ENCODE measurements around the gene COL6A1.
A peak's percentile ranks its signal among the peaks of the same experiment; 100 is the strongest.

The COL6A1 gene, protein sequence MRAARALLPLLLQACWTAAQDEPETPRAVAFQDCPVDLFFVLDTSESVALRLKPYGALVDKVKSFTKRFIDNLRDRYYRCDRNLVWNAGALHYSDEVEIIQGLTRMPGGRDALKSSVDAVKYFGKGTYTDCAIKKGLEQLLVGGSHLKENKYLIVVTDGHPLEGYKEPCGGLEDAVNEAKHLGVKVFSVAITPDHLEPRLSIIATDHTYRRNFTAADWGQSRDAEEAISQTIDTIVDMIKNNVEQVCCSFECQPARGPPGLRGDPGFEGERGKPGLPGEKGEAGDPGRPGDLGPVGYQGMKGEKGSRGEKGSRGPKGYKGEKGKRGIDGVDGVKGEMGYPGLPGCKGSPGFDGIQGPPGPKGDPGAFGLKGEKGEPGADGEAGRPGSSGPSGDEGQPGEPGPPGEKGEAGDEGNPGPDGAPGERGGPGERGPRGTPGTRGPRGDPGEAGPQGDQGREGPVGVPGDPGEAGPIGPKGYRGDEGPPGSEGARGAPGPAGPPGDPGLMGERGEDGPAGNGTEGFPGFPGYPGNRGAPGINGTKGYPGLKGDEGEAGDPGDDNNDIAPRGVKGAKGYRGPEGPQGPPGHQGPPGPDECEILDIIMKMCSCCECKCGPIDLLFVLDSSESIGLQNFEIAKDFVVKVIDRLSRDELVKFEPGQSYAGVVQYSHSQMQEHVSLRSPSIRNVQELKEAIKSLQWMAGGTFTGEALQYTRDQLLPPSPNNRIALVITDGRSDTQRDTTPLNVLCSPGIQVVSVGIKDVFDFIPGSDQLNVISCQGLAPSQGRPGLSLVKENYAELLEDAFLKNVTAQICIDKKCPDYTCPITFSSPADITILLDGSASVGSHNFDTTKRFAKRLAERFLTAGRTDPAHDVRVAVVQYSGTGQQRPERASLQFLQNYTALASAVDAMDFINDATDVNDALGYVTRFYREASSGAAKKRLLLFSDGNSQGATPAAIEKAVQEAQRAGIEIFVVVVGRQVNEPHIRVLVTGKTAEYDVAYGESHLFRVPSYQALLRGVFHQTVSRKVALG

DNA sequence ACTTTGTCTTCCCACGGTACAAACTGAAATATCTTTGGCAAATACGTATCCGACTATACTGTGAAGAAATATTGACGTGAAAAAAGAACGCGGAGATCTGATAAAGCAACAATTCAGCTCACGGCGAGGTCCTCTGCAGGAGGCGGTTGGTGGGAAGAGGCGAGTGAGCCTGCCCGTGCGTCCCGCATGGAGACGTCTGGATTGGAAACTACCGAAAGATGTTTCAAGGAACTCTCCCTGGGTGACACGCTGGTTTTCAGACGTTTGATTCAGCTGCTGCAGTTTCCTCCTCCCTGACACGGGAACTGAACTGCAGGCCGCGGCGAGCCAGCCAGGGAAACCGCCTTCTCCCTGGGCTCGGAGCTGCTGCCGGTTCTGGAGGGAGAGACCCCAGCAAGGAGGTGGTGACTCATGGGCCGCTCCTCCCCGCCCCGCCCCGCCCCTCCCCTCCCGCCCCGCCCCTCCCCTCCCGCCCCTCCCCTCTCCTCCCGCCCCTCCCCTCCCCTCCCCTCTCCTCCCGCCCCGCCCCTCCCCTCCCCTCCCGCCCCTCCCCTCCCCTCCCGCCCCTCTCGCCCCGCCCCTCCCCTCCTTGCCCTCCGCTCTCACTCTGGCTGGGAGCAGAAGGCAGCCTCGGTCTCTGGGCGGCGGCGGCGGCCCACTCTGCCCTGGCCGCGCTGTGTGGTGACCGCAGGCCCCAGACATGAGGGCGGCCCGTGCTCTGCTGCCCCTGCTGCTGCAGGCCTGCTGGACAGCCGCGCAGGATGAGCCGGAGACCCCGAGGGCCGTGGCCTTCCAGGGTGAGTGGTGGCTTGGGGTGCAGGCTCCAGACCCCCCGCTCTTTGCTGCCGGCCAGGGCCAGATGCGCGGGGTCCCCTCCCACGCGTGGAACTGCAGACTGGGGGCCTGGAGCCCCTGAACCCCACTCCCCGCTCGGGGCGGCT lies at the start of gene COL6A1:
COL6A1 (plus strand) TSS at position 620 of the 941 bp plus-strand sequence; CDS start at position 701, 81 bp downstream.
- peak; percentile 71 for DNase-seq

DNA sequence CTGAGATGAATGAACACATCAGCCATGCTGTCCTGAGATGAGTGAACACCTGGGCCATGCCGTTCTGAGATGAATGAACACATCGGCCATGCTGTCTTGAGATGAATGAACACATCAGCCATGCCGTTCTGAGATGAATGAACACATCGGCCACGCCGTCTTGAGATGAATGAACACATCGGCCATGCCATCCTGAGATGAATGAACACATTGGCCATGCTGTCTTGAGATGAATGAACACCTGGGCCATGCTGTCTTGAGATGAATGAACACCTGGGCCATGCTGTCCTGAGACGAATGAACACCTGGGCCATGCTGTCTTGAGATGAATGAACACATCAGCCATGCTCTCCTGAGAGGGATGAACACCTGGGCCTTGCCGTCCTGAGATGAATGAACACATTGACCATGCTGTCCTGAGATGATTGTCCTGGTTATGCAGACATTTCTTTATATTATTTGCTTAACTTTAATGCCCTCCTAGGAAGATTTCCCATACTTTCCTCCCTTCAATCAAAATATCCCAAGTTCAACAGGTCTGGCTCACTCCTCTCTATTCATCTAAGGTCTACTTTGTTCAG lies 48.6 kb upstream of the COL6A1 start:
- no peak for DNase-seq

DNA sequence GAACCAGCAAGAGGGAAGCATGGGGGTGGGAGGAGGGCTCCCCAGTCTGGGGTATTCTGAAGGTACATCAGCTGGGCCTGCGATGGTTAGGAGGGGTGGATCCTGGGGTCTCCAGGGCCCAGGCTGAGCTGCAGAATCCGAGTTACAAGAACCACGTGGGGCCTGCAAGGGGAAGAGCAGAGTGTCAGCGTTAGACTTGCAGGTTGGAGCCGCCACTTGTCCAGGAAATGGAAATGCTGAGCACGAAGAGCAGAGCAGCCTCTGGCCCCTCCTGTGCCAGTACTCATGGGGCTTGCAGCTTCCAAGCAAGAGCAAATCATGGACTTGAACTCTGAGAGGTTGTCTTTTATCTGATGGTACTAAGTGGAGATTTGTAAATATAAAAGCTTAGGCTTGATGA lies 47.5 kb upstream of the COL6A1 start:
- DNase-seq = no peak

DNA sequence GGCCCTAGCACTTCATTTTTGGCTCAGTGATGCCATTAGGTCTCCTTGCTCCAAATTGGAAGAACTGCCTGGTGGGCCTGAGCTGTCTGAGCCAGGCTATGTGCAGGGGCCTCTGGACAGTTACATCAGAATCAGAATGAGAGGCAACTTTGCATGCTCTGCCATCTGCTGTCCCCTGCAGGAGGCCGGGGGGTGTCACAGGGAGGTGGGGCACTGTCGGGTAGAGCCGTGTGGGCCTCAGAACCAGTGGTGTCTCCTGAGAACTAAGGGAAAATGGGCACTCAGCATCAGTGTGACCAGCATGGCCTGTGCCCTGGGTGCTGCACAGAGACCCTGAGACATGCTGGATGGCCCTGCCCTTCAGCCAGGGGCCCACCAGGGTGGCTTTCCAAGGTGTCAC lies 47.0 kb upstream of the COL6A1 start:
- DNase-seq = no peak

DNA sequence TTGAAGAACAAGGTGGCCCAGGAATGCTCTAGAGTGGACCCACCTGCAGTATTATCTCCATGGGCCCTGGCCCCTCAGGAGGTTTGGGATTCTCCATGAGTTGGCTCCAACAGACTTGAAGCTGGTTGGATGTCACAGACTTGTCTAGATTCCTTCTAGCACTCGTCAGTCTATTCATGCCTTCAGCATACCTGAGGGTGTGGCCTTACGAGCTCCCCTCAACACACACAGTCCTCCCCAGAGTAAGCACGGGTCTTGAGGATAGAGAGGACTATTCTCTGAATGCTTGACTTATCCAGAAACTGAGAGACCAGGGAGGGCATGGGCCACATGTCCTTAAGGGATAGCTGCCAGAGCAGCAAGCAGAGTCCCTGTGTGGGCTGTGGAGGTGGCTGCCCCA lies 45.9 kb upstream of the COL6A1 start:
- DNase-seq = peak; percentile 7

DNA sequence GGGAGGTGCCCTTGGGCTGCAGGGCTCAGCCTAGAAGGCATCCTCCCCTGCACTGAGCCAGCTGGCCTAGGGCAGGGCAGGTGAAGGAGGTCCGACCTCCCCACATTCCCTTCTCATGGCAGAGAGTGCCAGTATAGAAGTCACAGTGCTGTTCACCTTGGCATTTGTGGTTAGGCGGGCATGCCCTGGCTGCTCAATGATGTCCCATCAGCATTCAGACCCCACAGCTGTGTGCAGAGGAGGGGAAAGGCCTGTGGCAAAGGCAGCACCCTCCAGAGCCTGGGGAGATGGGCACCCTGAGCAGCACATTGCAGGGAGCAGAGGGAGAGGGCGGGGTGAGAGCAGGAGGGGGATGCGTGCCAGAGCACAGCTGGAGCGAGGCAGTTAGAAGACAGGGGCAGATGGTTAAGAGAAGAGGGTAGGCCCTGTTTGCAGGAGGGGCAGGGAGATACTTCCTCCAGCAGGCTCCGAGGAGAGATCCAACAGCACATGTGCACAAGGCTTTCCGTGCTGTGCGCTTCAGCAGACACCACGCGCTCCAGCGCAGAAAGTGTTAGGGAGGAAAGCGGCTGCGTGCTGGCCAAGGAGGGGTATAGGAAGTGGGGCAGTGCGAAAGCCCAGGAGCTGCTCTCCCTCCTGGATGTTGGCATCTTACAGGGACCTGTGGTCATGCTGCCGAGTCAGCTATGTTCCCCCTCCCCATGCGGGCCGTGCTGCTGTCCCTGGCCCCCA lies 43.7 kb upstream of the COL6A1 start:
- no peak for DNase-seq

DNA sequence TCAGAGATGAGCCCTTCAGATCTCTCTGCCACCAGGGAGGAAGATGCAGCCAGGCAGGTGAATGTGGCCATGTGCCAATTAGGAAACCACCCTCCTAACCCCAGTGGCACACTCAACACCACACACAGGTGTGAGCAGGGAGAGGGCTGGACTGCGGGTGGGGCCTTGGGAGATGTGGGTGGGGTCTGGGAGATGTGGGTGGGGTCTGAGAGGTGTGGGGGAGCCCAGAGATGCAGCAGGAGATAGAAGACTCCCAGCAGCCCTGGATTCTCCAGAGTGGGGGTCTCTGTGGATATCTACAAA lies 43.2 kb upstream of the COL6A1 start:
- DNase-seq = no peak

DNA sequence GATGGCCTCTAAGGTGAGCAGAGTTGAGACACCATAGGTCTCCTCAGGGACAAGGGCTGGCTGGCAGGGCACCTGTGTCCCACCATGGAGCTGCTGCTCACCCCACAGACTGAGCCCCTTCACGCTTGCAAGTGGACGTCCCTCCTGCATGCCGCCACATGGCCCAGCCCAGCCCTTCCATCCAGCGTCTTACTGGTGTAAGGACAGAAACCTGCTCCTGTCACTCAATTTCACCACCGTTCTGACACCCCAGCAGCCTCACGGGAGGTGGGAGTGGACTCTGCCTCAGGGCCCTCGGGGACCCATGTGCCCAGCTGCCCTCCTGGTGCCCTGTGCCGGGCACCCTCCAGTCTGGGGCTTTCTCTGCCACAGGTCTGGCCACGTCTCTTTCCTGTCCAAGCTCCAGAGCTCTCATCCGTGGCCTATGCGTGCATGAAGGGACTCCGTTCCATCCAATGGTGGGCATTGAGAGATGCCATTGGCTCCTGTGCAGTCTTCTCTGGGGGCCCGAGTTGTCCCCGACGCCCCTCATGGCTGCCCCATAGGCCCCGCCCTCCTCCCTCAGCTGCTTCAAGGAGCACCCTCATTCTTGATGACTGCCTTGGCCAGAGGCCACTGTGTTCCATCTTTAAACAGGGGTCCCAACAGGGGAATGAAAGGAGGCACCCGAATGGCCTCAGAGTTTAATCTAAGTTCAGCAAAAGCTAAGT lies 42.6 kb upstream of the COL6A1 start:
- no peak for DNase-seq

DNA sequence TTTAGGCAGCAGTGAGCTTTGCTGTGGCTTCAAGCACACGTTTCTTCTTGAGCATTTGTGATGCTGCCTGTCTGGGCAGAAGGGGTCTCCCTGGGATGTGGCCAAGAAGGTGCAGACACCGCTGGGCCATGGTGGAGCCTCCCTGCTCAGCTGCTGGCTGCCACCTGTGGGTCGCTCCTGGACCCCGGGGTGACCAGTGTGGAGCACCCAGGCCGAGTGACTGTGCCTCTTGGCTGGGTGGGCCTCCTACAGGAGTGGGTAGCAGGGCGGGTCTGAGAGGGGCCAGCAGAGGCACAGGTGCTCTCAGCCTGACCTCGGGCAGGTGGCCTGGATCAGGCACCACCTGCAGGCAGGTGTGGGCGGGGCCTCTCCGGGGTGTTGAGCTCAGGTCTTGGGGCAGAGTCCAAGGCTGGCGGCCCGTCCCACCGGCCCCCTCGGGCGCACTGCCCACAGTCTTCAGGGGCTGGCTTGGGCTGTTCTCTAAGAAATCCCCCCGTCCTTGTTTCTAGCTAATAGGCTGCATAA lies 42.0 kb upstream of the COL6A1 start:
- no peak for DNase-seq

DNA sequence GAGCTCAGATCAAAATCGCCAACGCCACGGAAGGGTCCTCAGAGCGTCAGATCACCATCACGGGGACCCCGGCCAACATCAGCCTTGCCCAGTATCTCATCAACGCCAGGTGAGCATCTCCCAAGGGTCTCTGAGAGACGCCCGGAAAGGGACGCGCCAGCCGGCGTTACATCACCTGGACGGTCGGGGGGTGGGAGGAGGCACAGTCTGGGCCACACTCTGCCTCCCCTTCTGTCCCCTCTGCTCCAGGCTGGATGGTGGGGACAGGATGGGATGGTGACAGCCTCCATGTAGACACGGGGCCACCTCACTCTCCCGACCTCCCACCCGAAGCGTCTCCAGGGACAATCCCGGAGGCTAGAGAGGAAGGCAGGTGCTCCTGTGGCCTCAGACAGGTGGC lies 41.5 kb upstream of the COL6A1 start:
- DNase-seq = no peak

DNA sequence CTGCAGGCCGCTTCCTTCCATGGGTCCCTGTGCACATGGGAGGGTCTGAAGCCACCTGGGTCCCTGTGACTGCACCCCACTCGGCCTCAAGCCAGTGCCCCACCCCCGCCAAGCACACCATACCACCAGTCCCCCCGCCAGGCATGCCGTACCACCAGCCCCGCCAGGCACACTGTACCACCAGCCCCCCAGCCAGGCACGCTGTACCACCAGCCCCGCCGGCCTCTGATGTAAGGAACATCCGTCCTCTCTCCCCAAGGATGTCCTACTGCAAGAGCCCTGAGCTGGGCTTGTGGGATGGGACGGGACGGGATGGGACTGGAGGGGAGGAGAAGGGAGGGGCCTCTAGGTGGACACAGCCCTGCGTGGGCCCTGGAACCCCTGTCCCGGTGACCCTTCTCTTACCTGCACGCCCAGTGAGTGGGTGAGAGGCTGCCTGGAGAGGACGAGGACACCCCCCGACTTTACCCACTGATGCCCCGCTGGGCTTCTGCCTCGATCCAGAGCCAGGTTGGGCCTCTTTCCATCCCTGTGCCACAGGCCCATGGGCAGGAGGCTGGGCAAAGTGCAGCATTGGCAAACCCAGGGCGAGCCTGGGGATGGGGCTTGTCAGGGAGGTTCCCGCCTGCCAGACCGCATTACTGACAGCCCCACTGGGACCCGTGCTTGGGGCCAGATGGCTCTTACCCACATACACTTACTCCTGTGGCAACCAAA lies 40.8 kb upstream of the COL6A1 start:
- no peak for DNase-seq

DNA sequence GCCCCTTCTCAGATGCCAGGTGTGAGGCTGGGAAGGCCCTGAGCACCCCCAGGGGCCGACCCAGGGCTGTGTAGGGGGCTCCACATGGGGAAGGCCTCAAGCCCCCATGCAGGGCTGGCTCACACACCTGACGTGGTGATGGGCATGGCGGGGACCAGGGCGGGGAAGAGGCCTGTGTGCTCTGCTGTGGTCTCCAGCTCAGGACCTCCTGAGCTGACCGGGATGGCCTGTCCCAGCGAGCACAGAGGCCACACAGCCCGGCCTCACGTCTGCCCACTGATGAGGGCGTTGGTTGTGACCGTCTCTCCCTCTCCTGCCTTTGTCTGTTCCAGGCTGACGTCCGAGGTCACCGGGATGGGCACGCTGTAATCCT lies 40.2 kb upstream of the COL6A1 start:
- DNase-seq = no peak

DNA sequence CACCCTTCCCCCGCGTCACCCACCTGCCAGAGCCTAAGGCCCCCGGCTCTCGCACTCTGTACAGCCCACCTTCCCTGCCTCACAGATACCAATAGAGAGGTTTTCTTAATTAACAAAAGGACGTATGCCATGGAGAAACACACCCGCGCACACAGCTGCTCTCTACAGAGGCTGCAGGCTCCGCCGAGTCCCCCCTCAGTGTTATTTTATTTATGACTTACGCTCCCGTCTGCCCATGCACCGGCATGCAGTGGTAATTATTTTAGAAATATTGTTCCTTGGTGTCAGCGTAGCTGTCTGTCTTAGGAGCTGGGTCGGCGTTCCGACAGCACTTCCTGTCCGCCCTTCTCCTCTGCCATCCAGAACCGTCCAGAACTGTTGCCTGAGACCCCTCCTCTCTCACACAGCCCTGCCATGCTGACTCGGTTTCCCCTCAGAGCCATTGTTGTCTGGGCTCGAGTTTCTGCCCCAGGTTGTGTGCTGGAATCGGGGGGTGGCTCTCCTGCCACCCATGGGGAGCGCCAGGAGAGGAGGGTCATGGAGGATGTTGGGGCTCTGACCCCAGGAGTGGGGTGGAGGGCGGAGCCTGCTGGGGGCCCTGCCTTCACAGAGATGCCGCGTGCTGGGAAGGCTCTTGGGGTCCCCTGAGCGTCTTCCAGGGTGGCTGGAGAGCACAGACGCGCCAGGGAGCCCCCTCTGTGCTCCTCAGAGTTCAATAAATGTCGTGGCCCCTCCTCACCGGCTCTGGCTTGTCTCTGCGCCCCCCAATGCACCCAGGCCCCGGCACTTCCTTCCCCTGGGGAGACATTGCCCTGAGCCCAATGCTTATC lies 39.6 kb upstream of the COL6A1 start:
- DNase-seq = no peak

DNA sequence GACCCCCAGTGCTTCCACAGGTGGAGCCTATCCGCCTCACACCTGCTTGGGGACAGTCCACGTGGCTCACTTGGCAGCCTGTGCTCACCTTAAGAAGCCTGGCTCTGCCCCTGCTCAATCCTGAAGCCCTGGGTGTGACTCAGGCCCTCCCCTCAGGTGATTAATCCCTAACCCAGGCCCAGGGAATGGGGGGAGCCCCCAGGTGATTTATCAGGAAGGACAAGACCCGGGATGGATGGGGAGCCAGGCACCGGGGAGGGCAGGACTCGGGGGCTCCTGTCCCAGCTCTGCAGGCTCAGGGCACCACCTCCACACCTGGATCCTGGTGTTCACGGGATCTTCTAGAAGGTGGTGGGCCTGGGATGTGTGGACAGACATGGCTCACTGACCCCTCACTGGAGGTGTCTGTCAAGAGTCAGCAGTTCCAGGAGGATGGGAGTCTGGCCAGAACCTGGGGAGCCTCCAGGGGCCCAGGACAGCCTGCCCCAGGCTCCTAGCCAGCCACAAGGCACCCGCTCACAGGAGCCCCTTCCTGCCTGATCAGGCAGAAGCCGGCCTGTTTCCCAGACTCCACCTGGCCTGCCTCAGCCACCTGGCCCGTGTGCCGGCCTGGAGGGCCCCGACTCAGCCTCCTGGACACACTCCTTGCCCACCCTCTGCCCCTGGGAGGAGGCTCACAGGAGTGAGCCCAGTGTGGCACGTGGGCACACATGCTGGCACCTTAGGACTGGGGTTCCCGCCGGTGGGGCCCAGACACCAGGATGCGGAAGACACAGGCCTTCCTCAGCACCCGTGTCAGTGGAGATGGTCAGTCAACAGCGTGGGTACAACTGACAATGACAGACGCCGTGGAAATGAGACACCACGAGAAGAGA lies 38.6 kb upstream of the COL6A1 start:
- DNase-seq = no peak

DNA sequence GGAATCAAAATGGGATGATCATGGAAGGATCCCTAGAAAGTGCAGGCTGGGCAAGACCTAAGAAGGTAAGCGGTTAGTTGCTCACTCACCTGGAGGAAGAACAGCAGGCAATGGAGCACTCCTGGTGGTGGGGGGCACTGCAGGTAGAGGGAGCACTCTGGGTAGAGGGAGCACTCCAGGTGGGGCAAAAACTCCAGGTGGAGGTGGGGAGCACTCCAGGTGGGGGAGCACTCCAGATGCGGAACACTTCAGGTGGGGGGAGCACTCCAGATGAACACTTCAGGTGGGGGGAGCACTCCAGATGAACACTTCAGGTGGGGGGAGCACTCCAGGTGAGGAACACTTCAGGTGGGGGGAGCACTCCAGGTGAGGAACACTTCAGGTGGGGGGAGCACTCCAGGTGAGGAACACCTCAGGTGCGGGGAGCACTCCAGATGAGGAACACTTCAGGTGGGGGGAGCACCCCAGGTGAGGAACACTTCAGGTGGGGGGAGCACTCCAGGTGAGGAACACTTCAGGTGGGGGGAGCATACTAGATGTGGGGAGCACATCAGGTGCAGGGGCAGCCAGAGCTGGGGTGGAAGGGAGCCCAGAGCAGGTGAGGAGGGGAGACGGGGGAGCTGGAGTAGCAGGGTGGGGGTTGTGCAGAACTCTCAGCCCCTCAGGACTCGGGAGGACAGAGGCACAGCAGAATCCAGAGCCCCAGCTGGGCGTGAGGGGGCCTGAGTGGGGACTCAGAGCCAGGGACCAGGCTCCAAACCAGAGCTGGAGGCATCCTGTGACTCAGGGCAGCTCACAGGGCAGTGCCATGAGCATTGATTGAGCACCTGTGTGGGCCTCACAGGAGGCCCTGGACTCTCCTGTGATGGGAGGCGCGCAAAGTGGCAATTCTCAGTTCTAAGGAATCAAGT lies 37.7 kb upstream of the COL6A1 start:
- no peak for DNase-seq

DNA sequence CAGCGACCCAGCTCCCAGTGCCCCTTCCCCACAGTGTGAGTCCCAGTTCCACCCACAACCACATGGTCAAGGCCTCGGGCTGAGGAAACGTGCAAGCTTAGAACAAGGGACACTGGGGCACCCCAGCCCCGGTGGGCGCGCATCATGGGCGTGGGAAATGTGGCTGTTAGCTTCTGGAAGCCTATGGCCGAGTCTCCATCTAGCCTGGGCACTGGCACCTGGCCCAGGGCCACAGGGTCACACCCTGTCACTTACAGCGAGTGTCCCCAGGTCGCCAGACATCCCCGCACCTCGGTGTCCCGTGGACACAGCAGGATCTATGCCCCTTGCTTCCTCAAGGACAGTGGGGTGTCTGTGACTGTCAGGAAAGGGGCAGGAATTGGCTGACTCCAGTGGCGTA lies 37.0 kb upstream of the COL6A1 start:
- no peak for DNase-seq
